HG02938 (cell line): ENCODE data around the gene ATAD2B.
A peak's percentile ranks its signal among the peaks of the same experiment; 100 is the strongest.

Experiments used
- ATAC-seq: cut with Tn5 transposase; IDR thresholded peaks from one replicate; pipeline ENCODE4 v1.9.1; 2021; ENCODE audit warnings: mild to moderate bottlenecking, moderate library complexity; ENCODE audit not compliant: unreplicated experiment

The ATAD2B gene

DNA sequence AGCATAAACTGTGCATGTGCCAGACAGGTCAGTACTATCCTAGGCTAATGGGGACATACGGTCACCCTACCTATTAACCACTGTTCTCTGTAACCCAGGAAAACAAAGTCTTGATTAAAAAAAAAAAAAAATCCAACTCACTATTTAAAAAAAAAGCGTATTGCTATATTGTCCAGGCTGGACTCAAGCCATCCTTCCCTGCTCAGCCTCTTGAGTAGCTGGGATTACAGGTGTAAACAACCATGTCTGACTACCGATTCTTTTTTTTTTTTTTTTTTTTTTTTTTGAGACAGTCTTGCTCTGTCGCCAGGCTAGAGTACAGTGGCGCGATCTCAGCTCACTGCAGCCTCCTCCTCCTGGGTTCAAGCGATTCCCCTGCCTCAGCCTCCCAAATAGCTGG lies 11.6 kb downstream of the ATAD2B start:
- ATAC-seq = no peak

GRCh38 chr2:23912054-23912453 lies 14.9 kb downstream of the ATAD2B start:
- no peak for ATAC-seq

DNA sequence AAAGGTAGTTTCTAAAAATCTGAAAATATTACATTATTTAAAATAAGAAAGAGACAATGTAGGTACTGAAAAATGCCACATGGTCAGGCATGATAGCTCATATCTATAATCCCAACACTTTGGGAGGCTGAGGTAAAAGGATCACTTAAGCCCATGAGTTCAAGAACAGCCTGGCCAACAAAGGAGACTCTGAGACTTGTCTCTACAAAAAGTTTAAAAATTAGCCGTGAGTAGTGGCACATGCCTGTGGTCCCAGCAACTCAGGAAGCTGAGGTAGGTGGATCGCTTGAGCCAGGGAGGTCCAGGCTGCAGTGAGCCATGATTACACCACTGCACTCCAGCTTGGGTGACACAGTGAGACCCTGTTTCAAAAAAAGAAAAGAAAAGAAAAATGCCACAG lies 21.8 kb downstream of the ATAD2B start:
- no peak for ATAC-seq

DNA sequence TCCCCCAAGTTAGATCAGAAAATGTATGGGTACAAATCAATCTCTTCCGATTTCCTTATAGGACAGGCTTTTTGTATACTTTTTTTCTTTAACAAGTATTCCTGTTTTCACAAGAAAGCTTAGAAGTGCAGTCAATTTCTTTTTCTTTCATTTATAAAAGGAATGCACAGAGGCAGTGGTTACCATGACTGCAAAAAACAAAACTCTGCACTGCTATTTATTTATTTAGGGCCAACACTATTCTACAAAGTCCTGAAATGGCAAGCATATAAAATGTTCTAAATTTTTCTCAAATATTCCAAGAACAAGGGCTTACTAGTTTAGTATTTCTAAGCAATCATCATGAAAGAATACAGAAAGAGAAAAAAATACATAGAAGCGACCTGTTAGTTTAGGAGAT lies 22.2 kb downstream of the ATAD2B start:
- ATAC-seq = no peak

DNA sequence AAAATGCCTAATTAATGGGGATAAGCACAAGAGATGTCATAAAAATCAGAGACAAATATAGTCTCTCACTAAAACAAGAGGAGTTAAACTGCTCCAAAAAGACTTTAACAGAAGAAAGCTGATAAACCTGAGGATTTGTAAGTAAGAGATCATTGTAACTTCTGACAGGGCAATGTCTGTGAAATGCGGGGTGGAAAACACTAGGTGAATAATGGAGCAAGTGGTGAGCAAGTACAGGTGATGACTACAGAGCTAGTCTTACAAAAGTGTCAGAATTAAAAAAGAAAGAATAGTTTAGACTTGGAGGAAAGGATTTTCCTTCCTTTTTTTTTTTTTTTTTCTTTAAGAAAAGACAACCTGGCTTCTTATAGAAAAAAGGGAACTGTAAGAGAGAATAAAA lies 22.7 kb downstream of the ATAD2B start:
- ATAC-seq = no peak

- ATAC-seq = no peak
Observed at GRCh38 chr2:23903034-23903433, 23.9 kb downstream of the ATAD2B start.

DNA sequence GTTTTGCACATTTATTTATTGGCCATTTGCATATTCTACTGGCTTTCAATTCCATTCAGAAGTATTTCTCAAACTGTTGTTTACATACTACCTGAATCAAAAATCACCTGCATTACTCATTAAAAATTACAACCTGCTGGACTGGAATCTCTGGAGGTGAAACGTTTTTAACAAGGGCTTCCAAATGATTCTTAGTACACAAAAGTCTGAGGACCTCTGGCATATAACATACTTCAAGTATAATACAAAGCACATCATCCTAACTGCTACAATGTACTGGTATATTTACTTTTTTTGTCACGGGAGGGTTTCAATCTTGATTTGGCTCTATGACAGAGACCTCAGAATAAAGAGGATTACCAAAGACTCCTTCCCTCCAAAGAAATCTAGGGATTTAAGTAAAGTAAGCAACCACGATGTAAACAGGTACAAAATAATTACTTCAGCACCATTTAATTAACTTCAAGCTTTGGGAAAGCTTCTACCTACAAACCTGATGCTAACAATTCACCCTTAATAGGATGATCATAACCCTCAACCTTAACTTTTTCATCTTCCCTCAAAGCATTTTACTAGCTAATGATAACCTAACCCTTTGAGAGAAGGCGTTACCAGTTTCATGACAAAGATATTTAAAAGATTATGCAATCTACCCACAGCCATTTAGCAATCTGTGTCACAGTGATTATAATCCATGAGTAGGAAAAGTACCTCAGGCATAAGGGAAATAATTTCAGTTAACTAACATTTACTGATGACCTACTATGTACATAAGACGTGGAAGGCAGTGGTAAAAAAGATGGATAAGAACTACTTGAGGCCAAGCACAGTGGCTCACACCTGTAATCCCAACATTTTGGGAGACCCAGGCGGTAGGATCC lies 24.7 kb downstream of the ATAD2B start:
- ATAC-seq = no peak

DNA sequence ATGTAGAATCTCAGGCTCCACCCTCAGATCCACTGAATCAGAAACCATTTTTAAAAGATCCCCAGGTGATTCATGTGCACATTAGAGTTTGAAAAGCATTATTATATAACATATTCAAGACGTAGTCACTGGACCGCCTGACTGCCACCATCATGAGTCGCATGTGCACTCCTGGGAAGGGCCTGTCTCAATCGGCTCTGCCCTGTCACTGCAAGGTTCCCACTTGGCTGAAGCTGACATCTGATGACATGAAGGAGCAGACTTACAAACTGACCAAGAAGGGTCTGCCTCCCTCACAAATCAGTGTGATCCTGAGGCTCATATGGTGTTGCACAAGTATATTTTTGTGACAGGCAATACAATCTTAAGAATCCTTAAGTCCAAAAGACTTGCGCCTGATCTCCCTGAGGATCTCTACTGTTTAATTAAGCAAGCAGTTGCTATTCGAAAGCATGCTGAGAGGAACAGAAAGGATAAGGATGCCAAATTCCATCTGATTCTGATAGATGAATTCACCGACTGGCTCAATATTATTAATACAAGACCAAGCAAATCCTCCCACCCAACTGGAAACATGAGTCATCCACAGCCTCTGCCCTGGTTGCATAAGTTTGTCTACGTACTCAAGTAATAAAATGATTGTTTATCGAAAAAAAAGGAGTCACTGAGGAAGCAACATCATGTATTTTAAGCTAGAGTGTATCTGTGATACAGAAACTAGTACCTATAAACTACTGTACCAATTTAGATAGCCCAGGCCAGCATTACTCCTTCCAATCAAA lies 26.2 kb downstream of the ATAD2B start:
- ATAC-seq = no peak

GRCh38 chr2:23900133-23900532 lies 26.8 kb downstream of the ATAD2B start:
- no peak for ATAC-seq

- no peak for ATAC-seq
Observed at GRCh38 chr2:23871206-23871605, 55.7 kb downstream of the ATAD2B start.

DNA sequence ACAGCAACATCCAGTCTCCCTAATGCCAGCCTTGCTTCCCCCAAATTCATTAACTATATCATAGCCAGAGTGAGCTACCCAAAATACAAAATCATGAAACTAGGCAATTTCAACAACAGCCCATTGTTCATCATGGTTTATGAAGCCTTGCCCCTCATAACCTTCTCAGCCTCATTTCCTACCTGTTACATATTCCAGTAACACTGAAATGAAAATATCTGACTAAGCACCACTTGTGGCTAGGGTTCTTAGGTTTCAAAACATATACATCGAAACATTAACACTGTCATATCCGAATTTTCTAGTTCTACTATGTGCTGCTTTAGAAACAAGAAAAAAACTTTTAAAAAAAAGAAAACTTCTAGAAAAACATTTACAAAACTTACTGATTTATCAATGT lies 59.5 kb downstream of the ATAD2B start:
- no peak for ATAC-seq

DNA sequence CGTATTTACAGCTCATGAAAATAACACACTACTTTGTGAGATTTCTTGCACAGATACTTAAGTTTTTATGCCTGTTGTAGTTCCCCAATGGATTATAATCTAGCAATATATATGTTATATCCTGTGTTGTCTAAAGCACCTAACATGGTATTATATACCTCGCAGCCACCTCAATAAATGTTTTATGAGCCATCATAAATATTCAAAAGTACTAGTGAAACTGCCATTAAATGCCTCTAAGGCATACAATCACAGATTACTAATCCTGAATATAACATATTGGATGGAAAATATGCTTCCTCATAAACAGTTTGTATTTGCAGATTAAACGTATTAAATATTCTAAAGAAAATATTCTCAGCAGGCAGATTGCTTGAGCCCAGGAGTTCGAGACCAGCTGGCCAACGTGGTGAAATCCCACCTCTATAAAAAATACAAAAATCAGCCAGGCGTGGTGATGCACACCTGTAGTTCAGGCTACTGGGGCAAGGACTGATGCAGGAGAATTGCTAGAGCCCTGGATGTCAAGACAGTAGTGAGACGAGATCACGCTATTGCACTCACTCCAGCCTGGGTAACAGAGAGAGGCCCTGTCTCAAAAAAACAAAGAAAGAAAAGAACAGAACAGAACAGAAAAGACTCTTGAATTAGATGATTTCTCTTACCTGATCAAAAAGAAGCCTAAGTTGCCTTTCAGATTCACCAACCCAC lies 64.1 kb downstream of the ATAD2B start:
- ATAC-seq = no peak

- no peak for ATAC-seq
Observed at GRCh38 chr2:23861952-23862351, 65.0 kb downstream of the ATAD2B start.

DNA sequence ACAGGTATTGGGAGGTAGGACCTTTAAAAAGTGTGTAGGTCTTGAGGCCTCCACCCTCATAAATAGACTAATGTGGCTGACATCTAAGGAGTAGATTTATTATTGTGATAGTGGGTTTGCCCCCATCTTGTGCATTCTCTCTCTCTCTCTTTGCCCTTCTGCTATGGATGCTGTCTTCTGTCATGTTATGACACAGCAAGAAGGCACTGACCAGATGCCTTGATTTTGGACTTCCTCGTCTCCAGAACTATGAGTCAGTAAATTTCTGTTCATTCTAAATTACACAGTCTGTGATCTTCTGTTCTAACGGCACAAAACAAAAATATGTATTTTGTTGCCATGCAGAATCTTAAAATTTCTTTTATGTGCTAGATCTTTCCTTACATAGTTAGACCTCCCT lies 66.9 kb downstream of the ATAD2B start:
- no peak for ATAC-seq

- no peak for ATAC-seq
Observed at GRCh38 chr2:23859234-23859633, 67.7 kb downstream of the ATAD2B start.

- peak; percentile 82 for ATAC-seq
Observed at GRCh38 chr2:23850564-23851256, 76.2 kb downstream of the ATAD2B start.

- no peak for ATAC-seq
Observed at GRCh38 chr2:23844905-23845304, 82.0 kb downstream of the ATAD2B start.

DNA sequence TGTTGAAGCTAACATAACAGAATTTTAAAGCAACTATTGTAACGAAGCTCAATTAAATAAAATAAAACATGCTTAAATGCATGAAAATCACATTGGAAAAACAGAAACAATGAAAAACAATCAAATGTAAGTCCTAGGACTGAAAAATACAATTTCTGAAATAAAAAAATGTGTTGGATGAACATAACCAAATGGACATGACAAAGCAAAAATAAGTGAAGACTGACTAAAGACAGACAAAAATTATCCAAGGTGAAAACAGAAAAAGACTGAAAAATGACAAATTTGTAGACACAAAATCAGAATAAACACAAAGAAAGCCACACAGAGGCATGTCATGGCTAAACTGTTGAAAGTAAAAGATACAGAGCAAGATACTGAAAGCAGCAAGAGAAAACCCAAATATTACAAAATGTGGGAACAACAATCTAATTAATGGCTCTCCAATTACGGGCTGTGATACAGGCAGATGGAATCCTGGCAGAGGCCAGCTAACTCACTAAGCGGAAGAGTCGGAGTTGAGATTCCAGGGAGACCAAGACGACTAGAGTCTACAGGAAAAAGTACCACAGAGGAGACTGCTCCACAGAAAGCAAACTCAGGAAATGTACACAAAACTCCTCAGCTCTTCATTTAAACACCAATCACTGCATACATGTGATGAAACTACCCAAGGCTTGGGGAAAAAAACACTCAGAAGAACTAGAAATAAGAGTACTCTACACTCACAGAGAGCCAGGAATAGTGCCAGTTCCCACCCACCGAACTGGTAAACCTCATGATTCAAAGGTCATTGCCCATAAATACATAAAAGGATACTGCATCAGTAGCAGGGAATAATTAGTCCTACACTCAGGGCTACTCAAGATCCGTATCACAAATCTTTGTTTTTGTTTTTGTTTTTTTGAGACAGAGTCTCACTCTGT lies 83.6 kb downstream of the ATAD2B start:
- ATAC-seq = no peak

GRCh38 chr2:23839919-23840578 lies 86.9 kb downstream of the ATAD2B start:
- no peak for ATAC-seq
